Measurements from ENCODE around the gene CPA4.

The CPA4 gene

GRCh38 chr7:130268463-130269317, 24.3 kb upstream of the CPA4 start:
- no peak overlapping the region for H3K4me3 ChIP-seq (ENCODE audit: low read length)
- peaks cover 6% of the 10 kb centered on the region for H3K4me1 ChIP-seq (ENCODE audit: control insufficient read depth, insufficient read depth, low read length)
- H3K27me3 ChIP-seq (ENCODE audit: control insufficient read depth, insufficient read depth, low read length), result peaks cover 8% of the 10 kb centered on the region
- no peak overlapping the region for H3K9ac ChIP-seq (ENCODE audit: low read length)
- no peaks in the 10 kb centered on the region for H3K9me3 ChIP-seq (ENCODE audit: control insufficient read depth, low read length)
- no peaks in the 10 kb centered on the region for H3K36me3 ChIP-seq (ENCODE audit: control insufficient read depth, insufficient read depth, low read length)

- Histone ChIP-seq H3K9me3 (ENCODE audit: control insufficient read depth, low read length) (no peaks in the 10 kb centered on the region), H3K4me3 (ENCODE audit: low read length) (no peak overlapping the region), H3K4me1 (ENCODE audit: control insufficient read depth, insufficient read depth, low read length) (peaks cover 6% of the 10 kb centered on the region), H3K36me3 (ENCODE audit: control insufficient read depth, insufficient read depth, low read length) (no peaks in the 10 kb centered on the region), H3K27me3 (ENCODE audit: control insufficient read depth, insufficient read depth, low read length) (peaks cover 8% of the 10 kb centered on the region), H3K9ac (ENCODE audit: low read length) (no peak overlapping the region)
These were observed 23.7 kb upstream of the CPA4 start for GRCh38 chr7:130269318-130269694.

GRCh38 chr7:130270947-130271800, 21.8 kb upstream of the CPA4 start:
- Histone ChIP-seq H3K9ac (ENCODE audit: low read length) (no peak overlapping the region), H3K36me3 (ENCODE audit: control insufficient read depth, insufficient read depth, low read length) (no peaks in the 10 kb centered on the region), H3K4me1 (ENCODE audit: control insufficient read depth, insufficient read depth, low read length) (peaks cover 6% of the 10 kb centered on the region), H3K4me3 (ENCODE audit: low read length) (no peak overlapping the region), H3K27me3 (ENCODE audit: control insufficient read depth, insufficient read depth, low read length) (peaks cover 8% of the 10 kb centered on the region), H3K9me3 (ENCODE audit: control insufficient read depth, low read length) (no peaks in the 10 kb centered on the region)

- H3K27me3 ChIP-seq (ENCODE audit: control insufficient read depth, insufficient read depth, low read length), result peaks cover 8% of the 10 kb centered on the region
- H3K36me3 ChIP-seq (ENCODE audit: control insufficient read depth, insufficient read depth, low read length), result no peaks in the 10 kb centered on the region
- no peak overlapping the region for H3K9ac ChIP-seq (ENCODE audit: low read length)
- no peaks in the 10 kb centered on the region for H3K9me3 ChIP-seq (ENCODE audit: control insufficient read depth, low read length)
- H3K4me3 ChIP-seq (ENCODE audit: low read length), result no peak overlapping the region
- H3K4me1 ChIP-seq (ENCODE audit: control insufficient read depth, insufficient read depth, low read length), result peaks cover 6% of the 10 kb centered on the region
These were observed 20.4 kb upstream of the CPA4 start for GRCh38 chr7:130272381-130273080.

GRCh38 chr7:130273081-130273932, 19.7 kb upstream of the CPA4 start:
- H3K27me3 ChIP-seq (ENCODE audit: control insufficient read depth, insufficient read depth, low read length), result peaks cover 8% of the 10 kb centered on the region
- no peak overlapping the region for H3K9ac ChIP-seq (ENCODE audit: low read length)
- no peaks in the 10 kb centered on the region for H3K36me3 ChIP-seq (ENCODE audit: control insufficient read depth, insufficient read depth, low read length)
- H3K4me1 ChIP-seq (ENCODE audit: control insufficient read depth, insufficient read depth, low read length), result peaks cover 6% of the 10 kb centered on the region
- no peaks in the 10 kb centered on the region for H3K9me3 ChIP-seq (ENCODE audit: control insufficient read depth, low read length)
- H3K4me3 ChIP-seq (ENCODE audit: low read length), result no peak overlapping the region

- Histone ChIP-seq H3K27me3 (ENCODE audit: control insufficient read depth, insufficient read depth, low read length) (peaks cover 8% of the 10 kb centered on the region), H3K4me1 (ENCODE audit: control insufficient read depth, insufficient read depth, low read length) (peaks cover 6% of the 10 kb centered on the region), H3K36me3 (ENCODE audit: control insufficient read depth, insufficient read depth, low read length) (no peaks in the 10 kb centered on the region), H3K4me3 (ENCODE audit: low read length) (no peak overlapping the region), H3K9ac (ENCODE audit: low read length) (no peak overlapping the region), H3K9me3 (ENCODE audit: control insufficient read depth, low read length) (no peaks in the 10 kb centered on the region)
These were observed 19.1 kb upstream of the CPA4 start for GRCh38 chr7:130273933-130274255.

- Histone ChIP-seq H3K36me3 (ENCODE audit: control insufficient read depth, insufficient read depth, low read length) (no peaks in the 10 kb centered on the region), H3K9me3 (ENCODE audit: control insufficient read depth, low read length) (no peaks in the 10 kb centered on the region), H3K27me3 (ENCODE audit: control insufficient read depth, insufficient read depth, low read length) (peaks cover 8% of the 10 kb centered on the region), H3K9ac (ENCODE audit: low read length) (no peak overlapping the region), H3K4me1 (ENCODE audit: control insufficient read depth, insufficient read depth, low read length) (peaks cover 6% of the 10 kb centered on the region), H3K4me3 (ENCODE audit: low read length) (no peak overlapping the region)
These were observed 18.7 kb upstream of the CPA4 start for GRCh38 chr7:130274296-130274695.

- H3K4me3 ChIP-seq (ENCODE audit: low read length), result no peak overlapping the region
- H3K27me3 ChIP-seq (ENCODE audit: control insufficient read depth, insufficient read depth, low read length), result peaks cover 8% of the 10 kb centered on the region
- no peak overlapping the region for H3K9ac ChIP-seq (ENCODE audit: low read length)
- no peaks in the 10 kb centered on the region for H3K36me3 ChIP-seq (ENCODE audit: control insufficient read depth, insufficient read depth, low read length)
- peaks cover 6% of the 10 kb centered on the region for H3K4me1 ChIP-seq (ENCODE audit: control insufficient read depth, insufficient read depth, low read length)
- H3K9me3 ChIP-seq (ENCODE audit: control insufficient read depth, low read length), result no peaks in the 10 kb centered on the region
These were observed 17.9 kb upstream of the CPA4 start for GRCh38 chr7:130274983-130275591.

- H3K4me1 ChIP-seq (ENCODE audit: control insufficient read depth, insufficient read depth, low read length), result peaks cover 6% of the 10 kb centered on the region
- H3K9me3 ChIP-seq (ENCODE audit: control insufficient read depth, low read length), result no peaks in the 10 kb centered on the region
- H3K36me3 ChIP-seq (ENCODE audit: control insufficient read depth, insufficient read depth, low read length), result no peaks in the 10 kb centered on the region
- H3K27me3 ChIP-seq (ENCODE audit: control insufficient read depth, insufficient read depth, low read length), result peaks cover 8% of the 10 kb centered on the region
- no peak overlapping the region for H3K9ac ChIP-seq (ENCODE audit: low read length)
- no peak overlapping the region for H3K4me3 ChIP-seq (ENCODE audit: low read length)
These were observed 17.1 kb upstream of the CPA4 start for GRCh38 chr7:130275826-130276297.

- Histone ChIP-seq H3K9ac (ENCODE audit: low read length) (no peak overlapping the region), H3K9me3 (ENCODE audit: control insufficient read depth, low read length) (no peaks in the 10 kb centered on the region), H3K4me3 (ENCODE audit: low read length) (no peak overlapping the region), H3K4me1 (ENCODE audit: control insufficient read depth, insufficient read depth, low read length) (peaks cover 6% of the 10 kb centered on the region), H3K27me3 (ENCODE audit: control insufficient read depth, insufficient read depth, low read length) (peaks cover 8% of the 10 kb centered on the region), H3K36me3 (ENCODE audit: control insufficient read depth, insufficient read depth, low read length) (no peaks in the 10 kb centered on the region)
These were observed 15.9 kb upstream of the CPA4 start for GRCh38 chr7:130276796-130277762.

Measured in mucosa of stomach (tissue), 1 donor.